Gastrocnemius medialis (tissue), 4 donors: ENCODE results near the gene ADNP.

Source experiments
- CTCF ChIP-seq, 5 experiments: fragments of 450-650 bp in 3 of 5; fragments of 200-600 bp in 2 of 5; sonication (generic) in 2 of 5; IDR thresholded peaks in 4 of 5; conservative IDR thresholded peaks in 1 of 5; 1 replicate in 4 of 5; 2 replicates in 1 of 5; pipeline ENCODE4 v1.5.1; 2016 to 2019; ENCODE audit warnings: antibody characterized with exemption in 5 of 5, mild to moderate bottlenecking in 3 of 5, moderate library complexity in 3 of 5
- POLR2A ChIP-seq, 2 donors: fragments of 450-650 bp; IDR thresholded peaks; one replicate each; pipeline ENCODE4 v1.6.1; 2017; ENCODE audit warnings: antibody characterized with exemption in 2 of 2, mild to moderate bottlenecking in 2 of 2, moderate library complexity in 2 of 2

GRCh38 chr20:50874758-50875665 lies 56.2 kb downstream of the ADNP start:
- TF ChIP-seq CTCF (IDR thresholded peaks at IDR 0.05 in 4 of 5, conservative IDR thresholded peaks at IDR 0.05 in 1 of 5), result no peak
- no peak for TF ChIP-seq POLR2A (IDR thresholded peaks at IDR 0.05)
